Measurements from ENCODE around the gene SHROOM2.

SHROOM2 gene

DNA sequence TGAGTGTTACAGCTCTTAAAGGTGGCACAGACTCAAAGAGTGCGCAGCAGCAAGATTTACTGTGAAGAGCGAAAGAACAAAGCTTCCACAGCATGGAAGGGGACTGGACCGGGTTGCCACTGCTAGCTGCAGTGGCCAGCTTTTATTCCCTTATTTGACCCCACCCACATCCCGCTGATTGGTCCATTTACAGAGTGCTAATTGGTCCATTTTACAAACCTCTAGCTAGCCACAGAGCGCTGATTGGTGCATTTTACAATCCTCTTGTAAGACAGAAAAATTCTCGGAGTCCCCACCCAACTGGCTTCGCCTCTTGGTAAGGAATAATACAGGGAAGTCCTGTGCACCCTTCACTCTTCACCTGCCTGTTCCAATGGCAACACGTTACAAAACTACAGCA lies 1.9 kb upstream of the SHROOM2 start (continued):
- no peak for TF ChIP-seq CSRNP3 (CRISPR knock-in tag; IDR thresholded peaks at IDR 0.05)
- TF ChIP-seq ARNTL (CRISPR knock-in tag; IDR thresholded peaks at IDR 0.05; ENCODE audit: borderline replicate concordance, low read depth), result no peak
- no peak for TF ChIP-seq ZNF8 (CRISPR knock-in tag; IDR thresholded peaks at IDR 0.05)
- no peak for TF ChIP-seq ISL1 (CRISPR knock-in tag; IDR thresholded peaks at IDR 0.05)
- TF ChIP-seq GLIS3 (CRISPR knock-in tag; IDR thresholded peaks at IDR 0.05), result no peak
- TF ChIP-seq ZC3H10 (CRISPR knock-in tag; IDR thresholded peaks at IDR 0.05), result no peak
- TF ChIP-seq ZFP3 (CRISPR knock-in tag; IDR thresholded peaks at IDR 0.05), result no peak
- no peak for TF ChIP-seq CSDC2 (CRISPR knock-in tag; IDR thresholded peaks at IDR 0.05)
- TF ChIP-seq SNAI2 (CRISPR knock-in tag; IDR thresholded peaks at IDR 0.05), result no peak
- no peak for TF ChIP-seq RARB (CRISPR knock-in tag; IDR thresholded peaks at IDR 0.05)

- ATAC-seq, result no peak
- TF ChIP-seq TCF4 (CRISPR knock-in tag; IDR thresholded peaks at IDR 0.05; ENCODE audit: borderline replicate concordance) (no peak), ZFP3 (CRISPR knock-in tag; IDR thresholded peaks at IDR 0.05) (no peak)
- TF ChIP-seq, protein P1, sequence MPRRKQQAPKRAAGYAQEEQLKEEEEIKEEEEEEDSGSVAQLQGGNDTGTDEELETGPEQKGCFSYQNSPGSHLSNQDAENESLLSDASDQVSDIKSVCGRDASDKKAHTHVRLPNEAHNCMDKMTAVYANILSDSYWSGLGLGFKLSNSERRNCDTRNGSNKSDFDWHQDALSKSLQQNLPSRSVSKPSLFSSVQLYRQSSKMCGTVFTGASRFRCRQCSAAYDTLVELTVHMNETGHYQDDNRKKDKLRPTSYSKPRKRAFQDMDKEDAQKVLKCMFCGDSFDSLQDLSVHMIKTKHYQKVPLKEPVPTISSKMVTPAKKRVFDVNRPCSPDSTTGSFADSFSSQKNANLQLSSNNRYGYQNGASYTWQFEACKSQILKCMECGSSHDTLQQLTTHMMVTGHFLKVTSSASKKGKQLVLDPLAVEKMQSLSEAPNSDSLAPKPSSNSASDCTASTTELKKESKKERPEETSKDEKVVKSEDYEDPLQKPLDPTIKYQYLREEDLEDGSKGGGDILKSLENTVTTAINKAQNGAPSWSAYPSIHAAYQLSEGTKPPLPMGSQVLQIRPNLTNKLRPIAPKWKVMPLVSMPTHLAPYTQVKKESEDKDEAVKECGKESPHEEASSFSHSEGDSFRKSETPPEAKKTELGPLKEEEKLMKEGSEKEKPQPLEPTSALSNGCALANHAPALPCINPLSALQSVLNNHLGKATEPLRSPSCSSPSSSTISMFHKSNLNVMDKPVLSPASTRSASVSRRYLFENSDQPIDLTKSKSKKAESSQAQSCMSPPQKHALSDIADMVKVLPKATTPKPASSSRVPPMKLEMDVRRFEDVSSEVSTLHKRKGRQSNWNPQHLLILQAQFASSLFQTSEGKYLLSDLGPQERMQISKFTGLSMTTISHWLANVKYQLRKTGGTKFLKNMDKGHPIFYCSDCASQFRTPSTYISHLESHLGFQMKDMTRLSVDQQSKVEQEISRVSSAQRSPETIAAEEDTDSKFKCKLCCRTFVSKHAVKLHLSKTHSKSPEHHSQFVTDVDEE (CRISPR knock-in tag; IDR thresholded peaks at IDR 0.05), result no peak
Measured at GRCh38 chrX:9785254-9785943, 830 bp upstream of the SHROOM2 start.

DNA sequence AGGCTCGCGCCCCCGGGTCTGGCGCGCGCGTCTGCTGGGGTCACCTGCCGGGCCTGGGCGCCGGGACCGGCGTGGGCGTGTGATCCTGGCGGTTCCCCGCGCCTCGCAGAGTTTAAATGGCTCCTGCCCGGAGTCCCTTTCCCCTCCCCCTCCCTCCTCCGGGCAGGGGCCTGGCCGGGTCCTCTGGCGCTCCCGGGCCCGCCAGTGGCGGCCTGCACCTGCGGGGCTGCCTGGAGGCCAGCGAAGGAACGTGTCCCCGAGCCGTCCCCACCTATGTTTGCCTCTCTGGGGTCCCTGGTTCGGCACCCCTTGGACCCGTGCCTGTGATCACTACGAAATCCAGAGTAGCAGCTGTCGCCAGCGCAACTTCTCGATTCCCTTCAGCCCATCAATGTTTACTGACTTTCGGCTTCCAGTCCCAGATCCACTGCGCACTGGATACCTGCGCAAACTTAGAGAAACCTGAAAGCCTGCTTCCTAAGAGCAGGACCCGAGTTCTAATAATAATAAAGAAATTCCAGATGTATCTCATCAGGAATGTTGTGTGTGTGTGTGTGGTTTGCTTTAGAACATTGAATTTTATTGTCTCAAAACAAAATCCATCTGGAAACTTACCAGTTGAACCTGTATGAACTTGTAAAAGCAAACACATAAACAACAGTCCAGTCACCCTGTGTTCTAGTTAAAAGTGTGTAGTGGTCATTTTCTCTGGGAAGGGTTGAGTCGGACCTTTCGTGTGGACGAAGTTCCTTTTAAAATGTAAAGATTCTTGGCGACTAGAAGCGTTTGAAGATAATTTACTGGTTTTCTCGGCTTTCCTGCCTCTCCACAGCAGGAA lies 788 bp downstream of the SHROOM2 start:
- no peak for ATAC-seq

More for the DNA sequence above, 788 bp downstream of the SHROOM2 start:
- TF ChIP-seq, protein P1 (CRISPR knock-in tag; IDR thresholded peaks at IDR 0.05), result no peak
- TF ChIP-seq ISL1 (CRISPR knock-in tag; IDR thresholded peaks at IDR 0.05) (no peak), GLIS3 (CRISPR knock-in tag; IDR thresholded peaks at IDR 0.05) (no peak), CSDC2 (CRISPR knock-in tag; IDR thresholded peaks at IDR 0.05) (no peak), RARB (CRISPR knock-in tag; IDR thresholded peaks at IDR 0.05) (no peak), BACH2 (CRISPR knock-in tag; IDR thresholded peaks at IDR 0.05; ENCODE audit: borderline replicate concordance) (no peak), CREB5 (CRISPR knock-in tag; IDR thresholded peaks at IDR 0.05; ENCODE audit: low read depth) (no peak), ESRRG (CRISPR knock-in tag; IDR thresholded peaks at IDR 0.05) (no peak), ZFP3 (CRISPR knock-in tag; IDR thresholded peaks at IDR 0.05) (no peak), SNAI2 (CRISPR knock-in tag; IDR thresholded peaks at IDR 0.05) (no peak), ZC3H10 (CRISPR knock-in tag; IDR thresholded peaks at IDR 0.05) (no peak), ARNTL (CRISPR knock-in tag; IDR thresholded peaks at IDR 0.05; ENCODE audit: borderline replicate concordance, low read depth) (no peak), ZFP30 (CRISPR knock-in tag; IDR thresholded peaks at IDR 0.05) (no peak), POU6F1 (CRISPR knock-in tag; IDR thresholded peaks at IDR 0.05; ENCODE audit: borderline replicate concordance, low read depth) (no peak)

Measured in SK-N-SH treated with all-trans-retinoic acid at 6 μM for 48 hours (cell line).